Inferior parietal cortex (tissue), 1 donor: ENCODE measurements around the gene ADRA2B.
A peak's percentile ranks its signal among the peaks of the same experiment; 100 is the strongest.

Source experiments
- DNase-seq: peaks from one replicate; pipeline ENCODE4 v3.0.0-alpha.2; 2016; ENCODE audit errors: extremely low spot score

The ADRA2B gene

GRCh38 chr2:96117701-96118588, 1.6 kb upstream of the ADRA2B start:
- DNase-seq: no peak

DNA sequence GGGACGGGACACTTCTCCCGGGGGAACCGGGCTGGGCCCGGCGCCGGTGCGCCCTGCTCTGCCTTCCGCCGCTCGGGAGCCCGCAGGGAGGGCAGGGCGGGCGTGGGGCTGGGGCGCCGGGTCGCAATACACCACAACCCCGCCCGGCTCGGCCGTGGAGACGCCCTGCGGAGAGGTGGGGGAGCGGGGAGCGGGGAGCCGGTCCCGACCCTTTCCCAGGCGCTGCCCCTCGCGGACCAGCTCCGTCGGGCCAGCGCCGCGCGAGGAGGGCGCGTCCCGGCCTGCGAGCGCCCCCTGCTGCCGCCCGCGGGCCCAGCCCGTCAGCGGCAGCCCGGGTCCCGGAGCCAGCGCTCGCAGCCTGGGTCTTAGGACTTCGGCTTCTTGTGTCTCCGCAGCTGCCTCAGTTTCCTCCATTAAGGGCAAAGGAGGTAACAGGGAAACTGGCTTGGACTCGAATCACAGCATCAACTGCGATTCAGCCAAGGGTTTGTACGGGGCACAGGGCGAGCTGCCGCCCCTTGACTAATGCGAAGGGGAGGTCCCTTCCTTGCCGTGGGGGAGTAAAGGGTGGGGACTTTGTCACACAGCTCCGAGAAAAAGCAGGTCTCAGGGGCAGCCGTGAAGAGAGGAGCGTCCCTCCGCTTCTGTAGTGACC, 635 bp upstream of the ADRA2B start:
- DNase-seq: peak; percentile 44

DNA sequence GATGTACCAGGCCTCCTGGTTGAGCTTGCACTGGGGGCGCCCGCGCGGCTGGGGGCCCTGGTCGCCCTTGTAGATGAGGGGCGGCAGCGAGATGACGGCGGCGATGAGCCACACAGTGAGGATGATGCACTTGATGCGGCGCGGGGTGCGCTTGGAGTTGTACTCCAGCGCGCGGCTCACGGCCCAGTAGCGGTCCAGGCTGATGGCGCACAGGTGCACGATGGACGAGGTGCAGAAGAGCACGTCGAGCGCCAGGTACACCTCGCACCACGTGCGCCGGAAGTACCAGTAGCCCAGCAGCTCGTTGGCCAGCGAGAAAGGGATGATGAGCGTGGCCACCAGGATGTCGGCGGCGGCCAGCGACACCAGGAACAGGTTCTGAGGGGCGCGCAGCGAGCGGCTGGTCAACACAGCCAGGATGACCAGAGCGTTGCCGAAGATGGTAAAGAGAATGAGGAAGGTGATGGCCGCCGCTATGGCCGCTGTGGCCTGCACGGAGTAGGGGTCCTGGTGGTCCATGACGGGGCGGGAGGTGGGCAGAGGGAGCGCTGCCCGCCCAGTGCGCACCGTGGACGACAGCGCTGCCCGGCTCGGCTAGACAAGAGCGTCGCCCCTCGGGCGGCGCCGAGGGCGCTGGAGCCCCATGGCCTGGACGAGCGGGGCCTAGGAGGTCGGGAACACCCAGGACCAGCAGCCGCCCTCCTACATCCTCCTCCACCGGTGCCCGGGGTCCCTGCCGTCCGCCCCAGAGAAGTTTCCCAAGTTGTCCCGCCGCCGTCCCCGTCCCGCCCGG, 544 bp downstream of the ADRA2B start:
- no peak for DNase-seq

GRCh38 chr2:96114903-96115581, 1.3 kb downstream of the ADRA2B start:
- no peak for DNase-seq

GRCh38 chr2:96114546-96114902, 1.8 kb downstream of the ADRA2B start:
- no peak for DNase-seq

- no peak for DNase-seq
These were observed 2.4 kb downstream of the ADRA2B start for GRCh38 chr2:96113951-96114350.

DNA sequence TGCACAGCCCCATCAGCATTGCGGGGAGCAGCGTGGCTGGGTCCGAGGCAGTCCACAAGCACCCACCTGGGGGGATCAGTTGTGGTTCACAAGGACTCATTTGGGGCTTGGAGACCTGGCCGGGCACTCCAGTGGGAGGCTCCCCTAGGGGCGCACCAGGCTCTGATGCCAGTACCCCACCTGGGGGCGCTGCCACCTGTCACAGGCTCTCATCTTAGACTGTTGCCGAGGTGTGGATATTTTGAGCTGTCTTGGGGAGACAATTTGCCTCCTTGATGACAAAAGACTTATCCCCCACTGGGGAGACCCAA, 3.0 kb downstream of the ADRA2B start:
- DNase-seq: no peak

GRCh38 chr2:96112501-96113366, 3.6 kb downstream of the ADRA2B start:
- DNase-seq: no peak

DNA sequence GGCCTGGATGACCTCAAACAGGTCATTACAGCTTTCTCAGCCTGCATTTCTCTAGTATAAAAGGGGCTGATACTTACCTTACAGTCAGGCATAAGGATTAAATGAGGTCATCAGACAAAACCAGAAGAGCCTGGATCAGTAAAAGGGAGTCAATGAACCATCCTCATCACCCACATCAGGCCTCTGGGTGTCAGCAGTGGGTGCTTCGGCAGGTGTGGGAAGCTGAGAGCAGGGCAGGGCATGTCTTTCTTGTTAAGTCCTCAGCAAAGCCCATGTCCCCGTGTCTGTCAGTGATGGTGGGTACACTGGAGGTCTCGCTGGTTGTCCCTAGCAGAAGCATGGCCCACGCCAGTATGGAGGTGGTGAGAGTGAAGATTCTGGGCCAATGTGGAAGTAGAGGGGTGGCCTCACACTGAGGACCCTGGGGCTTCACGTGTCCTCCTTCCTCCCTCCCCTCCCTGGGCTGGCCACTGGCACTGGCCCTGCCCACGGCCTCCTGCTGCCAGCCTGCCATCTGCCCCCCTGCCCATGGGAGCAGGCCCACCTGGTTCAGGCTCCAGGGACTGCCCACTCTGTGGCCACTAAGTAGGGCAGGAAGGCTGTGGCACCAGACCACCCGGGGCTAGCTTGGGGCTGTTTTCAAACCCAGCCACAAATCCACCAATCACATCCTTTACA, 4.4 kb downstream of the ADRA2B start:
- DNase-seq: no peak

DNA sequence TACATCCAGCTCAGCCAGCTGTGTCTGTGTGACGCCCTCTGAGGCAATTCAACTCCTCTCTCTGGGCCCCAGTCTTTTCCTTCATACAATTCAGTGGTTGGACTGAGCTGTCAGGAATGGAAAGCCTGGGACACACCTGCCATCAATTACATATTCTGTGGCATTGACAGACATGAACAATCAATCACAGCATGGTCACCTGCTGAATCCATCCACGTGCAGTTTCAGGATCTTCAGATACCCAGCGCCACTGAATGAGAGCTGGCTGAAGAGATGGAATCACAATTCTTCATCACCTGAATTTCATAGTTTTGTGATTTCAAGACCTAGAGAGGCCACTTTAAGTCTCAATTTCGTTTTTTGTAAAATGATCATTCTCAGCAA, 5.1 kb downstream of the ADRA2B start:
- DNase-seq: no peak

- no peak for DNase-seq
These were observed 5.6 kb downstream of the ADRA2B start for GRCh38 chr2:96110621-96111256.

DNA sequence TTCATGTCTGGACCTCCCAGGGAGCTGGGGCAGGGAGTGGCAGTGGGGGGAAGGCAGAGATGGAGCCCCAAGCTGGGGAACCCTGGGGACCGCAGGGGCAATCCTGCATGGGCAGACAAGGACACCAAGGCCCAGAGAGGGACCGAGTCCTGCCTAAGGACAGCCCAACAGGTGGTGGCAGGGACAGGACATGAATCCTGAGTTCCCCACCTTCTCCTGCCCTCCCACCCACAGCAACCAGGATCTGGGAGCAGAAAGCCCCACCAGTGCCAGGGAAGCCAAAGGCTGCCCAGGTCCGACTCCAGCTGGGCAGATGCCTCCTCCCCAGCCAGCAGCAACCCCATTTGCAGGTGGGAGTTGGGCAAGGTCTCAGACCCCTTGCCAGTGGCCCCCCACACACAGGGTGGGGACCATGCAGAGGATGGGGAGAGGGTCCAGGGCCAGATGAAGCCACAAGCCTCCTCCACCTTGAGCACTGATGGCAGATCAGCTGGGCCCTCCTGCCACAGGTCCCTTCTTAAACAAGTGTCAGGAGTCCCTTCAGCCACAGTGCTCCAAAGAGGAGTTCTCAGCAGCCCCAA, 6.3 kb downstream of the ADRA2B start:
- DNase-seq: no peak

DNA sequence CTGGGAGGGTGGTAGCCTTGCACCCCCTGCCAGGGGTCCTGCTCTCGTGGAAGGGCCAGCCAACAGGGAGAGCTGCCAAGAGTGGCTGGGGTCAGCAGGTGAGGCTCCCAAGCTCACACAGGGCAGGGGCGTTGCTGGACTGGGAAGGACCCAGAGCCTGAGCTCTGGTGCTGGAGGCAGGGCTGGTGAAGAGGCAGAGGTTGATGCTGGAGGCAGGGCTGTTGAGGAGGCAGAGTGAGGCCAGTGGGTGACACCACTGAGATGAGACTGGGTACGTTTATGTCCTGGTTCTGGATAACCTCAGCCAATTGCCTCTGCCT, 7.0 kb downstream of the ADRA2B start:
- DNase-seq: no peak

- no peak for DNase-seq
These were observed 7.6 kb downstream of the ADRA2B start for GRCh38 chr2:96108541-96109360.

DNA sequence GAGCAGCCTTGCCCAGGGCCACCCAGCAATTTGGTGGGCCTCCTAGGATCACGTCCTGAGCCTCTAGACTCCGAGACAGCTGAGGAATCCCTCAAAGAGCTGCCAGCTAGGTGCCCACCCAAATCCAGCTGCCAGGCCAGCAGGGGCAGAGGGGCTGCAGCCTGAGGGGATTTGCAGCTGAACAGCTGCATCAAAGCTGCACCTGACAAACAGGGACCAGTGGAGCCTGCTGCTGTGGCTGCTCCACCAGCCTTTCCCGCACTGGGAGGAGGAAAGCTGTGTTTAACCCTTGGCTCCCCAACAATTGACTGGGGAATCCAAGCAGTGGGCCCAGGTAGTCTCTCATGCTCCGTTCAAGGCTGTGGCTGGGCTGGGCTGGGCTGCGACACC, 8.2 kb downstream of the ADRA2B start:
- no peak for DNase-seq

DNA sequence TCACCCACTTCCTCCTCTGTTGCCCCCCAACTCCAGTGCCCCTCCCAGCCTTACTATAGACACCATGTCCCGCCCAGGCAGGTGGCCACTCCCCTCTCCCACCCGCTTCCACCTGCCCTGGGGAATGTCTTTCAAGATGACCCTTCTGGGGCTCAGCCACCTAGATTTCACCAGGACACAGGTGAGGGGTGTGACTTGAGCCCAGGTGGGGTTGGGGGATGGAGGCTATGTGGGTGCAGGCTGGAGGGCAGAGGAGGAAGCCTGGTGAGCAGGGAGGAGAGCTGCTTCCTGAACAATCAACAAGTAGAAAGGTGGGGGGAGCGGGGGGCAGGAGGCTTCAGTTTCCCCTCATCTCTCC, 8.7 kb downstream of the ADRA2B start:
- DNase-seq: no peak

DNA sequence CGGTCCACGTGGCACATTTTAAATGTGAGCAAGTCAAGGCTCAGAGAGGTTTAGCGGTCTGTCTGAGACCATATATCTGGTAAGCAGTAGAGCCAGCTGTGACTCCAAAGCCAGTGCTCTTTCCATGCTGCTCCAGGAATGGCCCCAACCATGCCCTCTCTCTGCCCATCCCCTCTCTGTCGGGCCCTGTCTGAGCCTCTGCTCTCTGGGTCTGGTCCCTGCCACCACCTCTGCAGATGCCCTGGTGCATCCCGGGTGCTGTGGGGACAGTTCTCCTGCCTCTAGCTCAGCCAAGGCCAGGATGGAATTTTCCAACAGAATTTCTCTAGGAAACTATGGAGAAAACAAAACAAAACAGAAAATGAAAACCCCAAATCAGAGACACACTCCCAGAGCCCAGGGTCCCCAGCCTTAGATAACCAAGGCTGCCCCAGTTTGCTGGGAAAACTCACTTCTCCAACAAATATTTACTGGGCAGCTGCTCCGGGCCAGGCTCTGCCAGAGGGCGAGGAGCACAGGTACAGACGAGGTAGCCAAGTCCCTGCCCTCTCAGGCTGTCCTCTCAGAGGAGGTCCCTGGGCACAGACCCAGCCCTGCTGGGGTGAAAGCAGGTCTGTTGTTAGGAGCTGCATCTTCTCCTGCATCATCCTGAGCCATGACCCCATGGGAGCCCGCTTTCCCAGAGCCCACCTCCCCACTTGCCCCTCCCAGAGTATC, 9.2 kb downstream of the ADRA2B start:
- no peak for DNase-seq

DNA sequence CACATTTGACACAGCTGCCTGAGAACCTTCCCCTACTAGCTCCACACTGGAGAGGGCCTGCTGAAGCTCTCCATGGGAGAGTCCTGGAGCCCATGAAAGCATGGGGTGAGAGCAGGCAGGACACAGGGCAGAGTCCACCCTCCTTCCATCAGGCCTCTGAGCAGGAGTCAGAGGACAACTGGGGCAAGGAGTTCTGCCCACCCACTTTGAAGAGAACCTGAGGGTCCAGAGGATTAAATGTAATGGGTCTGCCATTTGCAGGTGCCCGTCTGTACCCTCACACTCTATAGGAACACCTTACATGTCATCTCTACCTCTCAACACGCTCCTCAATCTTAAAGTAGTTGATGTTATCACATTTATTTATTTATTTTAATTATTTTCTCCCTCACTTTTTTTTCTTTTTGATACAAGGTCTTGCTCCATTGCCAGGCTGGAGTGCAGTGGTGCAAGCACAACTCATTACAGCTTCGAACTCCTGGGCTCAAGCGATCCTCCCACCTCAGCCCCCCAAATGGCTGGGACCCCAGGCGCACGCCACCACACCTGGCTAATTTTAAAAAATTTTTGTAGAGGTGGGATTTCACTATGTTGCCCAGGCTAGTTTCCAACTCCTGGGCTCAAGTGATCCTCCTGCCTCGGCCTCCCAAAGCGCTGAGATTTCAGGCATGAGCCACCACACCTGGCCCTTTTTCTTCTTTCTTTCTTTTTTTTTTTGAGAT, 10.2 kb downstream of the ADRA2B start:
- DNase-seq: no peak
